GM13976 (cell line): Measurements from ENCODE around the gene CKB.

ENCODE experiments used
- DNase-seq: peaks from one replicate; pipeline ENCODE4 v3.0.0; 2012; ENCODE audit warnings: low spot score
- CTCF ChIP-seq: IDR thresholded peaks from 2 replicates; pipeline ENCODE4 v1.5.1; 2012; ENCODE audit warnings: borderline replicate concordance, mild to moderate bottlenecking; ENCODE audit not compliant: insufficient read depth; ENCODE audit errors: extremely low read depth, missing control alignments, control extremely low read depth
- in situ Hi-C: fragments of 300-500 bp; cut with MboI; formaldehyde crosslinking; loops from one replicate; pipeline ENCODE4 v1.12.0; 2022; ENCODE audit warnings: low sequenced_read_pairs, mixed read lengths, inconsistent platforms; ENCODE audit not compliant: unreplicated experiment

CKB gene

DNA sequence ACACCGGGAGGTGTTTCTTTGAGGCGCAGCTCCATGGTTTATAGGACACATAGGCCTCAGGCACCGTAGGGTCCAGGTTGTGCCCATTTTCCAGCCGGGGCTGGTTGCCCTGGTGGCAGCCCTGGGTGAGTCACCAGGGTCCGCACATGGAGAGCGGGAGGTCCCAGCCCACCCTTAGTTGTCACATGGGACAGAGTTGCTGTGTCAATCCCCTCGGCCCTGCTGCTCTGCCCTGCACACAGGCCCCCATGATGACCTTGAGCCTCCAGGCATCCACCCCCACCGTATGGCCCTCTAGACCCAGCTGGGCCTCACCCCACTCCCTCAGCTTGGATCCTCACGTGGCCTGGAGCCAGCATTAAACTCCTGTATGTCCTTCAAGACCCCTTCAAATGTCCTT, 14.1 kb upstream of the CKB start:
- TF ChIP-seq CTCF, result no peak
- in situ Hi-C loops, result no loop called here

GRCh38 chr14:103535891-103536565, 13.4 kb upstream of the CKB start:
- no peak for DNase-seq
- TF ChIP-seq CTCF, result no peak
- in situ Hi-C loops, result no loop called here

More for the DNA sequence above, 14.1 kb upstream of the CKB start:
- no peak for DNase-seq

DNA sequence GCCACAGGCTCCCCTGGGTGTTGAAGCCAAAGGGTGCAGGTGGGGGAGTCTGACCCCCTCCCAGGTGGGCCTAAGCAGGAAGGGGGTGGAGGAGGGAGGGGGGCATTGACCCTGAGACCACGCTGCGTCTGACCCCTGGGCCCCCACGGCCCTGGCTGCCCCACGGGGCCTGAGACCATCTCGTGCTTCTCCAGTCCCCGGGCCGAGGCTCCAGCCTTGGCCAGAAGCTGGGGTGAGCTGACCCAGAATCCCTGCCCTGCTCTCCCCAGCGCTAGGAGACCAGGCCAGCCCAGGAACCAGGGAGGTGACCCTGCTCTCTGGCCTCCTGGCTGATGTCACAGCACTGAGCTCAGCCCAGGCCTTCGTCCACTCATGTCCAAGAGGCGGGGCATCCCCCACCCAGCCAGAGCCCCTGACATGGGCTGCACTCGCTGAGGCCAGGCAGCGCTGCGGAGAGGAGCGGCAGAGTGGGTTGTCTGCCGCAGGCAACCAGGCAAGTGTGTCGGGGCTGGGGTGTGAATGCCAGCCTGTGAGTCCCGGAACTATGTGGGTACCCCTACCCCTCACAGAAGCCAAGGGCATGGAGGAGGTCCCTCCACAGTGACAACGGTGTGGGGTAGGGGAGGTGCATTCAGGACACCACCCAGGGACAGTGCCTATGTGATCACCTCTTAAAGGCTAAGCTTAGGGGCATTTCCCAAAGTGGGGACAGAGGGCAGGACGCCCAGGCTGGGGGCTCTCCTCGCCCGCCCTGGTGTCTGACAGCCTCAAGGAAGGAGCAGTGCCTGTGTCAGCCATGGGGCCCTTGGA, 12.7 kb upstream of the CKB start:
- TF ChIP-seq CTCF, result no peak

DNA sequence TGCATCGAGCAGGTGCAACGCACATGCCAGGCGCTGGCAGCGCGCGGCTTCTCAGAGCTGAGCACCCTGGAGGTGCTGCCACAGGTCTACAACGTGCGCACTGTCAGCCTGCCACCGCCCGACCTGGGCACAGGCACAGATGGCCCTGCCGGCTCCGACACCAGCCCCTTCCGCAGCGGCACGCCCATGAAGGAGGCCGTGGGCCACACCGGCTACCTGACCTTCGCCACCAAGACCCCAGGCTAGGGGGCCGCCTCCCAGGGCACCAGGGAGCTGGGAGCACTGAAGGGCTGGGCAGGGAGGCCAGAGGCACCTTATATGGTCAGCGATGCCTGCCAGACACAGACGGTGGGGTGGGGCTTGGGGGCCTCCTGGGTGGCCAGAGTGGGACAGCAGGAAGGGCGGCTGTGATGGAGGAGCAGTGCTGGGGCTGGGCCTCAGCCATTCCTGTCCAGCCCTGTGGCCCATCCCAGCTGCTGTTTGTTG, 12.0 kb upstream of the CKB start:
- DNase-seq, result no peak
- in situ Hi-C loops, result no loop called here
- no peak for TF ChIP-seq CTCF

More for the DNA sequence above, 12.7 kb upstream of the CKB start:
- no peak for DNase-seq
- in situ Hi-C loops, result no loop called here

GRCh38 chr14:103533999-103534575, 11.5 kb upstream of the CKB start:
- no peak for DNase-seq
- in situ Hi-C loops, result no loop called here
- TF ChIP-seq CTCF, result no peak

GRCh38 chr14:103533137-103533998, 10.7 kb upstream of the CKB start:
- DNase-seq, result no peak
- in situ Hi-C loops, result no loop called here
- TF ChIP-seq CTCF, result no peak
